Endothelial cell of umbilical vein (primary cell): Measurements from ENCODE around the gene SCGN. TPM values are rescaled to one million over a fixed set of nuclear protein-coding genes. Genes with fewer than 3 reads are reported as not detected.

Experiments
- BruUV-seq: library from RNA; stranded (reverse); fragments of 400-500 nt; replicated peaks from 2 replicates; lab custom pipeline; 2021; lab: Mats Ljungman, UMichigan
- CTCF ChIA-PET: fragments of 300-600, 350-600 bp; sonication (Branson Sonifier 250); formaldehyde crosslinking; loops from one replicate; lab custom pipeline; 2021; ENCODE audit warnings: antibody characterized with exemption, inconsistent platforms; lab: Charles Lee
- POLR2A ChIA-PET: fragments of 300-600, 350-600 bp; sonication (Branson Sonifier 250); formaldehyde crosslinking; loops from one replicate; lab custom pipeline; 2021; ENCODE audit warnings: antibody characterized with exemption, inconsistent platforms; lab: Charles Lee
- DNase-seq: peaks from one replicate; pipeline ENCODE4 v3.0.0-alpha.2; 2011; ENCODE audit warnings: low read depth, low spot score
- FAIRE-seq: peaks from 2 replicates; lab custom pipeline; 2011; peaks lifted over from hg19 to GRCh38; lab: Jason Lieb, UNC
- H2AFZ ChIP-seq: 2 replicates; pipeline ENCODE4 v1.6.0; 2012; ENCODE audit warnings: low read depth, low read length, control low read depth, inconsistent platforms
- H3K27ac ChIP-seq: 2 replicates; pipeline ENCODE4 v1.5.1; 2011; ENCODE audit warnings: low read depth, mild to moderate bottlenecking, control low read depth, low read length, moderate library complexity; ENCODE audit not compliant: insufficient read depth
- H3K27me3 ChIP-seq, 2 experiments: 2 replicates each; pipeline versions ENCODE4 v1.6.0 to v1.6.1; 2011; ENCODE audit warnings: low read length in 2 of 2, mixed read lengths in 1 of 2; ENCODE audit not compliant: control insufficient read depth in 2 of 2, insufficient read depth in 2 of 2
- H3K36me3 ChIP-seq, 2 experiments: 2 replicates in 1 of 2; 3 replicates in 1 of 2; pipeline ENCODE4 v1.5.1; 2011; ENCODE audit warnings: low read length in 2 of 2, mild to moderate bottlenecking in 1 of 2, moderate library complexity in 1 of 2; ENCODE audit not compliant: control insufficient read depth in 2 of 2, insufficient read depth in 2 of 2; ENCODE audit errors: extremely low read depth in 1 of 2
- H3K4me1 ChIP-seq: 3 replicates; pipeline ENCODE4 v1.5.1; 2011; ENCODE audit warnings: mild to moderate bottlenecking, low read length; ENCODE audit not compliant: control insufficient read depth, insufficient read depth; ENCODE audit errors: extremely low read depth
- H3K4me2 ChIP-seq: 2 replicates; pipeline ENCODE4 v1.6.1; 2011; ENCODE audit warnings: low read length, control low read depth, mixed read lengths; ENCODE audit not compliant: insufficient read depth
- H3K4me3 ChIP-seq, 3 experiments: fragments of 200-600 bp in 1 of 3; sonication (generic), shearing (Covaris generic) in 1 of 3; replicated peaks in 1 of 3; 2 replicates each; pipeline ENCODE4 v1.5.1; 2011 to 2016; ENCODE audit warnings: control low read depth in 3 of 3, low read length in 3 of 3, mild to moderate bottlenecking in 2 of 3, inconsistent platforms in 1 of 3, low read depth in 1 of 3, moderate library complexity in 1 of 3; ENCODE audit not compliant: insufficient read depth in 1 of 3
- H3K79me2 ChIP-seq: 2 replicates; pipeline ENCODE4 v1.6.0; 2012; ENCODE audit warnings: low read length, inconsistent platforms; ENCODE audit not compliant: control insufficient read depth, insufficient read depth
- H3K9ac ChIP-seq: replicated peaks from 2 replicates; pipeline ENCODE3; 2011; ENCODE audit warnings: low read length, control low read depth; ENCODE audit not compliant: insufficient read depth; ENCODE audit errors: extremely low read depth
- H3K9me1 ChIP-seq: replicated peaks from 3 replicates; pipeline ENCODE4 v1.6.0; 2011; ENCODE audit warnings: mild to moderate bottlenecking, low read length; ENCODE audit not compliant: control insufficient read depth, insufficient read depth; ENCODE audit errors: extremely low read depth
- H3K9me3 ChIP-seq: replicated peaks from 2 replicates; pipeline ENCODE4 v1.5.1; 2012; ENCODE audit warnings: low read length, inconsistent platforms; ENCODE audit not compliant: control insufficient read depth, insufficient read depth
- H4K20me1 ChIP-seq: replicated peaks from 2 replicates; pipeline ENCODE3; 2011; ENCODE audit warnings: mild to moderate bottlenecking, low read length; ENCODE audit not compliant: control insufficient read depth, insufficient read depth; ENCODE audit errors: extremely low read depth
- CTCF ChIP-seq, 2 donors: IDR thresholded peaks; 1 replicate in 1 of 2; 2 replicates in 1 of 2; pipeline ENCODE4 v1.5.1; 2011; ENCODE audit warnings: low read length in 2 of 2, mild to moderate bottlenecking in 2 of 2, moderate library complexity in 2 of 2, control low read depth in 1 of 2, inconsistent platforms in 1 of 2, low read depth in 1 of 2; ENCODE audit not compliant: insufficient read depth in 1 of 2; ENCODE audit errors: extremely low read depth in 1 of 2
- EZH2 ChIP-seq: IDR thresholded peaks from 2 replicates; pipeline ENCODE4 v1.6.1; 2012; ENCODE audit warnings: borderline replicate concordance, low read depth, mild to moderate bottlenecking, moderate library complexity, low read length, inconsistent platforms; ENCODE audit not compliant: severe bottlenecking
- GATA2 ChIP-seq: IDR thresholded peaks from 2 replicates; pipeline ENCODE4 v1.7.0; 2011; ENCODE audit warnings: low read depth, mild to moderate bottlenecking, moderate library complexity, mixed read lengths, low read length; ENCODE audit not compliant: insufficient read length, insufficient read depth
- JUN ChIP-seq: IDR thresholded peaks from 2 replicates; pipeline ENCODE4 v1.6.1; 2011; ENCODE audit warnings: borderline replicate concordance, low read depth; ENCODE audit not compliant: insufficient read length, insufficient read depth
- MYC ChIP-seq: IDR thresholded peaks from one replicate; pipeline ENCODE4 v1.6.1; 2011; ENCODE audit warnings: mild to moderate bottlenecking, low read depth, low read length
- POLR2A ChIP-seq: IDR thresholded peaks from 2 replicates; pipeline ENCODE4 v1.6.1; 2012; ENCODE audit warnings: low read depth, mild to moderate bottlenecking, control low read depth, low read length
- dilution Hi-C: fragments of 300-500 bp; cut with MboI; formaldehyde crosslinking; loops from one replicate; pipeline ENCODE4 v1.15.0; 2019; ENCODE audit warnings: low sequenced_read_pairs; ENCODE audit not compliant: extremely low pct_ligation_motif_present
- intact Hi-C: fragments of 100-400 bp; cut with micrococcal nuclease; formaldehyde crosslinking; loops from one replicate; pipeline ENCODE4 v1.10.0; 2022
- polyA plus RNA-seq, 4 experiments: library from polyadenylated mRNA; depleted of rRNA in 3 of 4; stranded (reverse) in 3 of 4; unstranded in 1 of 4; fragments of >200 nt; gene quantifications; 2 replicates each; pipeline versions ENCODE4 v1.2.1 to v1.2.3, GENCODE V29; 2011 to 2012; ENCODE audit warnings: missing spikeins in 1 of 4
- total RNA-seq: library from RNA; stranded (reverse); gene quantifications from 2 replicates; pipeline ENCODE4 v1.2.3, GENCODE V29; 2021
- TF ChIP-seq, protein P1 (sequence below): IDR thresholded peaks from 2 replicates; pipeline ENCODE4 v1.6.1; 2011; ENCODE audit not compliant: insufficient read depth, insufficient read length

The SCGN gene
- total and polyA plus RNA-seq, 2 donors (not counting 3 experiments of a cell fraction or from before 2014, with no cell fraction given): not detected

GRCh38 chr6:25709761-25710160 lies 57.7 kb downstream of the SCGN start:
- no peak for TF ChIP-seq POLR2A
- TF ChIP-seq CTCF (IDR thresholded peaks at IDR 0.05; ENCODE audit: extremely low read depth in 1 of 2, insufficient read depth in 1 of 2, low read depth in 1 of 2, low read length in 2 of 2): no peak
- TF ChIP-seq, protein P1, sequence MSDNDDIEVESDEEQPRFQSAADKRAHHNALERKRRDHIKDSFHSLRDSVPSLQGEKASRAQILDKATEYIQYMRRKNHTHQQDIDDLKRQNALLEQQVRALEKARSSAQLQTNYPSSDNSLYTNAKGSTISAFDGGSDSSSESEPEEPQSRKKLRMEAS: no peak
- TF ChIP-seq MYC: no peak
- TF ChIP-seq EZH2: no peak
- no peak for TF ChIP-seq GATA2
- no peak for TF ChIP-seq JUN
- H3K9me3 ChIP-seq: no peaks in the 10 kb centered on the region
- H3K4me1 ChIP-seq: peaks cover 12% of the 10 kb centered on the region
- H3K27me3 ChIP-seq: no peaks in the 10 kb centered on the region
- H3K27ac ChIP-seq: no peak overlapping the region
- H4K20me1 ChIP-seq: no peaks in the 10 kb centered on the region
- no peak overlapping the region for H3K4me3 ChIP-seq
- no peaks in the 10 kb centered on the region for H3K79me2 ChIP-seq
- POLR2A ChIA-PET: no interaction called here
- no TSS peak for BruUV-seq
- no peak overlapping the region for H3K9ac ChIP-seq
- dilution Hi-C loops: no loop called here
- no peak for FAIRE-seq
- CTCF ChIA-PET: interaction anchor here (4.3 kb wide), 1 partner anchor 10 kb away, joined by 39 read pairs; no protein-coding TSS in a partner anchor
- no peak overlapping the region for H3K4me2 ChIP-seq
- intact Hi-C loops: loop anchor here (10.0 kb wide), 1 partner anchor 435 kb away; the partner anchor contains the start of gene CARMIL1
- no peak overlapping the region for H2AFZ ChIP-seq
- no peak for DNase-seq
- no peaks in the 10 kb centered on the region for H3K9me1 ChIP-seq
- no peaks in the 10 kb centered on the region for H3K36me3 ChIP-seq
